Measurements from ENCODE around the gene PPP4R4. TPM values are rescaled to one million over a fixed set of nuclear protein-coding genes. Genes with fewer than 3 reads are reported as not detected.
A peak's percentile ranks its signal among the peaks of the same experiment; 100 is the strongest.

PPP4R4 gene
- total and polyA plus RNA-seq, 5 experiments from 2014 or later = 0.07 to 1.5 (median 0.34) TPM; not detected in 1

- peak within 1 kb of the TSS in 1 of 10 donors; percentile 45 for H3K27ac Mint-ChIP-seq
- peaks cover 0 to 5% (median under 1%) of the 10 kb centered on the region in 9 donors for H3K9me3 Mint-ChIP-seq
- ATAC-seq = no peak
- POLR2A ChIA-PET = no interaction called here
- no peaks in the 10 kb centered on the region for H3K4me1 Mint-ChIP-seq
- peaks cover 0 to 1% (median 0%) of the 10 kb centered on the region in 3 donors for H3K36me3 Mint-ChIP-seq
- H3K27me3 Mint-ChIP-seq = peaks cover 3 to 14% (median 5%) of the 10 kb centered on the region in 5 donors
- no peak within 1 kb of the TSS for H3K4me3 Mint-ChIP-seq
- no peak for DNase-seq
These were observed 148.8 kb downstream of the PPP4R4 start, which contains the start of gene SERPINA6 for GRCh38 chr14:94322648-94323570. SERPINA6 (minus strand) TSS chr14:94323336; CDS start chr14:94314648, 8,688 bp downstream.

- Mint-ChIP-seq H3K27ac (no peak overlapping the region), H3K4me1 (no peaks in the 10 kb centered on the region), H3K9me3 (peaks cover 0 to 10% (median 0%) of the 10 kb centered on the region in 9 donors), H3K36me3 (peaks cover 0 to 9% (median 0%) of the 10 kb centered on the region in 3 donors), H3K4me3 (no peak overlapping the region), H3K27me3 (peaks cover 3 to 21% (median 4%) of the 10 kb centered on the region in 5 donors)
- POLR2A ChIA-PET = no interaction called here
- DNase-seq (no peak), ATAC-seq (no peak)
These were observed 154.1 kb downstream of the PPP4R4 start for GRCh38 chr14:94328196-94328595.

Other genes with a start within 250 kb of the PPP4R4 start
- gene FAM181A, start 247.0 kb upstream of the PPP4R4 start, total RNA-seq = not detected
- gene FAM181A, start 247.0 kb upstream of the PPP4R4 start, polyA plus RNA-seq = not detected
- 1 to 10 TPM; 1.5 to 1.8 TPM for gene ASB2, start 197.8 kb upstream of the PPP4R4 start, total RNA-seq
- gene ASB2, start 197.8 kb upstream of the PPP4R4 start, polyA plus RNA-seq = 1 to 10 TPM in 1 of 3 donors, not detected in 2; 2.0 TPM
- not detected for gene CCDC197, start 177.0 kb upstream of the PPP4R4 start, total RNA-seq
- not detected for gene CCDC197, start 177.0 kb upstream of the PPP4R4 start, polyA plus RNA-seq
- under 1 TPM; 0.16 to 0.22 TPM for gene OTUB2, start 148.0 kb upstream of the PPP4R4 start, total RNA-seq
- gene OTUB2, start 148.0 kb upstream of the PPP4R4 start, polyA plus RNA-seq = under 1 TPM; 0.10 to 0.23 (median 0.11) TPM
- gene DDX24, start 93.1 kb upstream of the PPP4R4 start, total RNA-seq = 100 to 1,000 TPM; 315 to 319 TPM
- gene DDX24, start 93.1 kb upstream of the PPP4R4 start, polyA plus RNA-seq = 100 to 1,000 TPM; 185 to 274 (median 244) TPM
- 1 to 10 TPM; 6.9 to 8.4 TPM for gene IFI27L1, start 93.0 kb upstream of the PPP4R4 start, total RNA-seq
- gene IFI27L1, start 93.0 kb upstream of the PPP4R4 start, polyA plus RNA-seq = 1 to 10 TPM; 4.3 to 7.9 (median 6.6) TPM
- 1 to 10 TPM in 1 of 2 experiments, not detected in 1; 1.8 TPM for gene IFI27, start 63.6 kb upstream of the PPP4R4 start, total RNA-seq
- not detected for gene IFI27, start 63.6 kb upstream of the PPP4R4 start, polyA plus RNA-seq
- 10 to 100 TPM; 27.5 to 29.5 TPM for gene IFI27L2, start 44.7 kb upstream of the PPP4R4 start, total RNA-seq
- gene IFI27L2, start 44.7 kb upstream of the PPP4R4 start, polyA plus RNA-seq = 10 to 100 TPM; 59.3 to 86.5 (median 64.2) TPM
- not detected for gene SERPINA10, start 118.9 kb downstream of the PPP4R4 start, total RNA-seq
- not detected for gene SERPINA10, start 118.9 kb downstream of the PPP4R4 start, polyA plus RNA-seq
- not detected for gene SERPINA6, start 149.0 kb downstream of the PPP4R4 start, total RNA-seq
- not detected for gene SERPINA6, start 149.0 kb downstream of the PPP4R4 start, polyA plus RNA-seq
- not detected for gene SERPINA2, start 192.4 kb downstream of the PPP4R4 start, total RNA-seq
- gene SERPINA2, start 192.4 kb downstream of the PPP4R4 start, polyA plus RNA-seq = not detected
- gene SERPINA1, start 214.3 kb downstream of the PPP4R4 start, total RNA-seq = not detected
- 1 to 10 TPM in 1 of 3 donors, under 1 TPM in 1, not detected in 1; 0.64 to 1.6 TPM for gene SERPINA1, start 214.3 kb downstream of the PPP4R4 start, polyA plus RNA-seq